Psoas muscle (tissue), 8 donors: ENCODE measurements around the gene MAGEL2. TPM values are rescaled to one million over a fixed set of nuclear protein-coding genes. Genes with fewer than 3 reads are reported as not detected.
A peak's percentile ranks its signal among the peaks of the same experiment; 100 is the strongest.

Experiments
- ATAC-seq, 4 donors: fragments of 200-7000 bp; cut with Tn5 transposase; one replicate each; pipeline ENCODE4 v1.9.1; 2020; ENCODE audit warnings: moderate library complexity in 3 of 4, mild to moderate bottlenecking in 2 of 4
- DNase-seq, 2 donors: peaks; one replicate each; pipeline ENCODE4 v3.0.0-alpha.2; 2020
- H3K27ac ChIP-seq: fragments of 200-600 bp; one replicate; pipeline ENCODE4 v1.8.0; 2022
- H3K27me3 ChIP-seq, 3 donors: fragments of 200-600 bp in 1 of 3; one replicate each; pipeline versions ENCODE4 v1.6.1 to v1.8.0; 2013 to 2022; ENCODE audit warnings: low read length in 2 of 3, mild to moderate bottlenecking in 2 of 3, moderate library complexity in 1 of 3; ENCODE audit not compliant: insufficient read depth in 3 of 3
- H3K36me3 ChIP-seq, 2 donors: fragments of 200-600 bp in 1 of 2; one replicate each; pipeline versions ENCODE4 v1.6.1 to v1.8.0; 2013 to 2022; ENCODE audit warnings: low read depth in 1 of 2, mild to moderate bottlenecking in 1 of 2, moderate library complexity in 1 of 2; ENCODE audit not compliant: insufficient read depth in 1 of 2
- H3K4me1 ChIP-seq: fragments of 200-600 bp; one replicate; pipeline ENCODE4 v1.8.0; 2022
- H3K4me3 ChIP-seq: fragments of 200-600 bp; one replicate; pipeline ENCODE4 v1.8.0; 2022; ENCODE audit warnings: mild to moderate bottlenecking
- H3K9me3 ChIP-seq: fragments of 200-600 bp; one replicate; pipeline ENCODE4 v1.8.0; 2022
- WGBS, 3 donors: extraction: QIAGEN DNeasy Blood & Tissue Kit; methylation state at CpG; one replicate each; pipeline versions ENCODE4 v1.1.6 to v1.1.7; 2013; 5-methylcytosine and 5-hydroxymethylcytosine counted together
- intact Hi-C, 2 donors: fragments of 100-400 bp; cut with DNase I; formaldehyde crosslinking; loops; one replicate each; pipeline versions ENCODE4 v1.11.0 to v1.14.2; 2022
- long read RNA-seq, 2 donors: library from polyadenylated mRNA; unstranded; transcript quantifications; one replicate each; pipeline ENCODE4 v2.0.0, GENCODE V29; 2021
- polyA plus RNA-seq, 3 donors: library from polyadenylated mRNA; stranded (reverse); fragments of 200-250 nt; gene quantifications; one replicate each; pipeline ENCODE4 v1.2.3, GENCODE V29; 2013
- total RNA-seq, 4 donors: library from RNA; stranded (reverse); fragmentation: NEBNext Ultra II Directional in 2 of 4; extraction: Animal tissue kit (Norgen Biotek cat#: 25700) in 2 of 4; gene quantifications; one replicate each; pipeline versions ENCODE4 v1.2.1 to v1.2.4, GENCODE V29; 2021 to 2023
- TF ChIP-seq, protein P1 (sequence below): fragments of 200-600 bp; IDR thresholded peaks from one replicate; pipeline ENCODE4 v1.8.0; 2022; ENCODE audit warnings: antibody characterized with exemption
- donor health status: healthy with polysubstance abuse.
- donor health status: DM: no; HTN: no; CAD: no; lungs with moderate emphysema.
- donor health status: Bipolar disorder and iron deficiency.
- donor health status: healthy.
- donor health status: DM: yes; HTN: yes; CAD: no.
- donor health status: DM: no; HTN: no; CAD: no.
- donor health status: DM: no; HTN: no; CAD: no.
- donor health status: DM: yes; HTN: yes; CAD: no.

Gene MAGEL2
- total RNA-seq (under 1 TPM; 0.04 to 0.19 (median 0.09) TPM), polyA plus RNA-seq (under 1 TPM in 2 of 3 donors, not detected in 1; 0.01 TPM)
- long read RNA-seq, donor 1, result 0 reads
- long read RNA-seq, donor 2, result 0 reads

DNA sequence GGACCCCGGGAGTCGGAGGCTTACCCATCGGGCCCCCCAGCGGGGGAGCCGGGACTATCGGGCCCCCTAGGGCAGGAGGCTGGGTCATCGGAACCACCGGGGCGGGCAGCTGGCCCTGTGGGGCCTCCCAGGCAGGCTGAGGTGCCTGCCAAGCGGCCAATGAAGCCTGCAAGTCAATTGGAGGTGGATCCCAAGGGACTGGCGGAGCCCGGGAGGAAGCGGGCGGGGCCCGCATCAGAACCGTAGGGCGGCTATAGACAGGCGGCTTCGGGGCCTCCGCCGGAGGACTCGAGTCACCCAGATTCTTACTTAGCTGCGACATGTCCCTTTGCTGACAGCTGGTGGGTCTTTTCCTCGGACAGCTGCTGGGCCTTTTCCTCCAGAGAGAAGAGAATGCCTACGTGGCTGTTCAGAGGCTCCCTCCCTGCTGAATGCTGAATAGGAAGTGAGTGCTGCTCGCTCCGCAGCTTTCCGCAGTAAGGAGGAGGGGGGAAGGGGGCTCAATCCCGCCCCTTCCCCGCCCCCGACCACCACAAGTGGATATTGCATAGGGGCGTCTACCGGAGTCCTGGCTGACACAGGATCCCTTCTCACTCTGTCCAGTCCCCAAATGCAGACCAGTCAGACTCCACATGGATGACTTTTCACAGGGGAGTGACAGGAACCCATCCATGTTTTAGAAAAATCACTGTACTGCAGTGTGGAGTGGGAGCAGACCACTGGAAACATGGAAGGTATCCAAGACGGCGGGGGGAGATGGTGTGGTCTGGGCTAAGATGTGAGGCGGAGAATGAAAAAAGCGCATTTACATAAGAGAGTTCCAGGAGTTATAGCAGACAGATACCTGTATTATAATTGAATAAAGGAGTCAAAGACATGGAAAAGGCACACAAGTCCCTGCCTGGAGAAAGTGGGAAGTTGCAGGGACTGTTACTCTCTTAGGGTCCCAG, at the start of gene MAGEL2:
MAGEL2 (minus strand) TSS at position 447 of the 950 bp plus-strand sequence; CDS start at position 322, 125 bp downstream.
- DNase-seq (peak in 1 of 2 donors; percentile 41), ATAC-seq (no peak)
- no peaks in the 10 kb centered on the region for H3K9me3 ChIP-seq
- H3K27ac ChIP-seq, result no peak within 1 kb of the TSS
- intact Hi-C loops, result no loop called here
- TF ChIP-seq, protein P1, sequence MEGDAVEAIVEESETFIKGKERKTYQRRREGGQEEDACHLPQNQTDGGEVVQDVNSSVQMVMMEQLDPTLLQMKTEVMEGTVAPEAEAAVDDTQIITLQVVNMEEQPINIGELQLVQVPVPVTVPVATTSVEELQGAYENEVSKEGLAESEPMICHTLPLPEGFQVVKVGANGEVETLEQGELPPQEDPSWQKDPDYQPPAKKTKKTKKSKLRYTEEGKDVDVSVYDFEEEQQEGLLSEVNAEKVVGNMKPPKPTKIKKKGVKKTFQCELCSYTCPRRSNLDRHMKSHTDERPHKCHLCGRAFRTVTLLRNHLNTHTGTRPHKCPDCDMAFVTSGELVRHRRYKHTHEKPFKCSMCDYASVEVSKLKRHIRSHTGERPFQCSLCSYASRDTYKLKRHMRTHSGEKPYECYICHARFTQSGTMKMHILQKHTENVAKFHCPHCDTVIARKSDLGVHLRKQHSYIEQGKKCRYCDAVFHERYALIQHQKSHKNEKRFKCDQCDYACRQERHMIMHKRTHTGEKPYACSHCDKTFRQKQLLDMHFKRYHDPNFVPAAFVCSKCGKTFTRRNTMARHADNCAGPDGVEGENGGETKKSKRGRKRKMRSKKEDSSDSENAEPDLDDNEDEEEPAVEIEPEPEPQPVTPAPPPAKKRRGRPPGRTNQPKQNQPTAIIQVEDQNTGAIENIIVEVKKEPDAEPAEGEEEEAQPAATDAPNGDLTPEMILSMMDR, result no peak
- peaks cover 0 to 5% (median 4%) of the 10 kb centered on the region in 3 donors for H3K27me3 ChIP-seq
- no peaks in the 10 kb centered on the region for H3K36me3 ChIP-seq
- peak within 1 kb of the TSS; percentile 38 for H3K4me3 ChIP-seq
- 37 to 51% (median 44%) methylated on average over 35 to 37 of the region's 37 CpGs for WGBS, 3 donors
- H3K4me1 ChIP-seq, result no peaks in the 10 kb centered on the region

DNA sequence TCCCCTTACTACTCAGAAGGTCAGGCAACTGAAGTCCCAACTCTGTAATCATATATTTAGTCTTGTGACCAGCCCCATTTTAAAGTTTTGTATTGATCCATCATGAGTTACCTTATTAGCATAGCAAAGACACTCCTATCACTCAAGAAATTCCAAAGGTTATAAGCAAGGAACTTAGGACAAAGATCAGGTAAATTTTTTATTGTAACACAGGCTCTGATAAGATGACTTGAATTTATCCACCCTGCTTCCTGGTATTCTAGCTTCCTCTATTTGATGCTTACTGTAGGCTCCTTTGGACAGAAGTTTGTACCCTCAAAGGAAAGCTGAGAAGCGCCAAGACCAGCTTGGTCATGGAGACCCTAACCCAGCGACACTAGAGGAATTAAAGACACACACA, 47.6 kb upstream of the MAGEL2 start:
- H3K27me3 ChIP-seq, result no peaks in the 10 kb centered on the region
- intact Hi-C loops, result no loop called here
- H3K27ac ChIP-seq, result no peak overlapping the region
- ATAC-seq (no peak), DNase-seq (no peak)
- no peaks in the 10 kb centered on the region for H3K9me3 ChIP-seq
- TF ChIP-seq, protein P1, result no peak
- 65 to 75% (median 67%) methylated on average over 2 of the region's 2 CpGs for WGBS, 3 donors
- no peaks in the 10 kb centered on the region for H3K36me3 ChIP-seq
- no peaks in the 10 kb centered on the region for H3K4me1 ChIP-seq
- H3K4me3 ChIP-seq, result no peak overlapping the region

DNA sequence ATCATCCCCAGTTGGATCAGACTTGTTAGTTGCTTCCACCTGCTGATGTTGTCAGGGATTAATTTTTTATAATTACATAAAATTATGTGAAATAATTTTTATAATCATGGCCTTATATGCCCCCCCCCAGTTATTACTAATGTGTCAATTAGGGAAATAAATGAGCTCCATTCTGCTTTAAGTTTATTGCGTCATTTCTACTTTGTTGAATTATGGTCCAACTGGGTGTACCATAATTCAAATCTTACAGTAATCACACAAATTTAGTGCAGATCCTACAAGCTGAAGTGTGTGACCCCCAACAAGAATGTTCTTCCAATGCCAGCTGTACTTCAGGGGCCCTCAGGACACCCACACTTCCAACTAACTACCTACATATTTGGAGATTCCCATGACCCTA, 46.9 kb upstream of the MAGEL2 start:
- intact Hi-C loops, result no loop called here
- DNase-seq, result no peak
- Histone ChIP-seq H3K27me3 (no peaks in the 10 kb centered on the region), H3K4me3 (no peak overlapping the region), H3K9me3 (no peaks in the 10 kb centered on the region), H3K36me3 (no peaks in the 10 kb centered on the region), H3K4me1 (no peaks in the 10 kb centered on the region), H3K27ac (no peak overlapping the region)
- TF ChIP-seq, protein P1, result no peak
- no peak for ATAC-seq
- WGBS, 3 donors, result 97 to 99% (median 97%) methylated on average over 1 of the region's 1 CpG

DNA sequence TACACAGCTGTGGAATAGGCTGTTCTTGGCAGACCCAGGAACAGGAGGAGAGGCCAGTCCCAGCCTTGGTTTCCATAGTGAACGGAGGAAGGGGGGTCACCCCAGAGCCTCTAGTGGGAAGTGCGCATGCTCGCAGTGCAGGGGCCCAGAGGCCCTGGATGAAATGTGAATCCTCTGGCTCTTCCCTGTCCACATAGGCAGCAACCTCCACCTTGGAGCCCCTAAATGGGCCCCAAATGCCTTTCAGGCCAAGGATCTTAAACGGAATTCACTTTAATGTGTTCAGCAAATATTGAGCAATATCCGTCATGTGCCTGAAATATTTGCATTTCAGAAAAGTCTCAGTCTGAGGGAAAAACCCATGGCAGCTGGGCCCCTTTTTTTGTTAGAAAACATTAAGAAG, 42.8 kb upstream of the MAGEL2 start:
- DNase-seq (peak; percentile 52 to 81), ATAC-seq (peak; percentile 36 to 78 (median 71))
- no peaks in the 10 kb centered on the region for H3K9me3 ChIP-seq
- no peaks in the 10 kb centered on the region for H3K27me3 ChIP-seq
- H3K36me3 ChIP-seq, result no peaks in the 10 kb centered on the region
- TF ChIP-seq, protein P1, result no peak
- H3K4me3 ChIP-seq, result no peak overlapping the region
- intact Hi-C loops, result no loop called here
- H3K27ac ChIP-seq, result no peak overlapping the region
- no peaks in the 10 kb centered on the region for H3K4me1 ChIP-seq
- WGBS, 3 donors, result 48 to 73% (median 62%) methylated on average over 5 of the region's 5 CpGs
